ENCODE results near the gene WDFY2.

- no peak for TF ChIP-seq NFYB (CRISPR knock-in tag; conservative IDR thresholded peaks at IDR 0.05; ENCODE audit: low read depth)
- TF ChIP-seq, protein P1, sequence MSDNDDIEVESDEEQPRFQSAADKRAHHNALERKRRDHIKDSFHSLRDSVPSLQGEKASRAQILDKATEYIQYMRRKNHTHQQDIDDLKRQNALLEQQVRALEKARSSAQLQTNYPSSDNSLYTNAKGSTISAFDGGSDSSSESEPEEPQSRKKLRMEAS (CRISPR knock-in tag; IDR thresholded peaks at IDR 0.05), result no peak
- no peak for TF ChIP-seq CREB1 (CRISPR knock-in tag; IDR thresholded peaks at IDR 0.05)
- TF ChIP-seq, protein P2, sequence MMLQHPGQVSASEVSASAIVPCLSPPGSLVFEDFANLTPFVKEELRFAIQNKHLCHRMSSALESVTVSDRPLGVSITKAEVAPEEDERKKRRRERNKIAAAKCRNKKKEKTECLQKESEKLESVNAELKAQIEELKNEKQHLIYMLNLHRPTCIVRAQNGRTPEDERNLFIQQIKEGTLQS (CRISPR knock-in tag; conservative IDR thresholded peaks at IDR 0.05), result no peak
- TF ChIP-seq, protein P3, sequence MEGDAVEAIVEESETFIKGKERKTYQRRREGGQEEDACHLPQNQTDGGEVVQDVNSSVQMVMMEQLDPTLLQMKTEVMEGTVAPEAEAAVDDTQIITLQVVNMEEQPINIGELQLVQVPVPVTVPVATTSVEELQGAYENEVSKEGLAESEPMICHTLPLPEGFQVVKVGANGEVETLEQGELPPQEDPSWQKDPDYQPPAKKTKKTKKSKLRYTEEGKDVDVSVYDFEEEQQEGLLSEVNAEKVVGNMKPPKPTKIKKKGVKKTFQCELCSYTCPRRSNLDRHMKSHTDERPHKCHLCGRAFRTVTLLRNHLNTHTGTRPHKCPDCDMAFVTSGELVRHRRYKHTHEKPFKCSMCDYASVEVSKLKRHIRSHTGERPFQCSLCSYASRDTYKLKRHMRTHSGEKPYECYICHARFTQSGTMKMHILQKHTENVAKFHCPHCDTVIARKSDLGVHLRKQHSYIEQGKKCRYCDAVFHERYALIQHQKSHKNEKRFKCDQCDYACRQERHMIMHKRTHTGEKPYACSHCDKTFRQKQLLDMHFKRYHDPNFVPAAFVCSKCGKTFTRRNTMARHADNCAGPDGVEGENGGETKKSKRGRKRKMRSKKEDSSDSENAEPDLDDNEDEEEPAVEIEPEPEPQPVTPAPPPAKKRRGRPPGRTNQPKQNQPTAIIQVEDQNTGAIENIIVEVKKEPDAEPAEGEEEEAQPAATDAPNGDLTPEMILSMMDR (IDR thresholded peaks at IDR 0.05), result no peak
- TF ChIP-seq ZBTB21 (CRISPR knock-in tag; IDR thresholded peaks at IDR 0.05; ENCODE audit: borderline replicate concordance), result no peak
- no peak for TF ChIP-seq FOXP4 (CRISPR knock-in tag; IDR thresholded peaks at IDR 0.05)
- TF ChIP-seq NR1H2 (CRISPR knock-in tag; IDR thresholded peaks at IDR 0.05), result no peak
- no peak for TF ChIP-seq SP1 (CRISPR knock-in tag; conservative IDR thresholded peaks at IDR 0.05)
- no peak for TF ChIP-seq ZNF121 (CRISPR knock-in tag; IDR thresholded peaks at IDR 0.05)
- TF ChIP-seq E2F1 (CRISPR knock-in tag; IDR thresholded peaks at IDR 0.05), result no peak
- no peak for TF ChIP-seq ATF1 (CRISPR knock-in tag; IDR thresholded peaks at IDR 0.05)
- TF ChIP-seq ELF4 (CRISPR knock-in tag; IDR thresholded peaks at IDR 0.05; ENCODE audit: low read depth), result no peak
Measured at GRCh38 chr13:51715613-51716012, 131.4 kb downstream of the WDFY2 start.

Data from WTC11 (cell line).